Lower leg skin (tissue), 4 donors: ENCODE results near the gene CGB7. TPM values are rescaled to one million over a fixed set of nuclear protein-coding genes. Genes with fewer than 3 reads are reported as not detected.

Experiments used
- DNase-seq, 2 donors: peaks; one replicate each; pipeline ENCODE4 v3.0.0-alpha.2; 2019; ENCODE audit warnings: low spot score in 2 of 2
- H3K4me3 ChIP-seq: fragments of 200-600 bp; sonication (generic); 2 replicates; pipeline ENCODE4 v1.5.1; 2017; ENCODE audit warnings: mild to moderate bottlenecking, low read depth; ENCODE audit not compliant: poor library complexity, severe bottlenecking
- CTCF ChIP-seq, 3 donors: fragments of 450-650 bp; IDR thresholded peaks; one replicate each; pipeline ENCODE4 v1.5.1; 2016; ENCODE audit warnings: antibody characterized with exemption in 3 of 3, mild to moderate bottlenecking in 3 of 3, moderate library complexity in 2 of 3
- POLR2A ChIP-seq, 2 donors: fragments of 450-650 bp; IDR thresholded peaks; one replicate each; pipeline ENCODE4 v1.6.1; 2016 to 2017; ENCODE audit warnings: antibody characterized with exemption in 2 of 2, mild to moderate bottlenecking in 1 of 2, moderate library complexity in 1 of 2
- WGBS, 2 donors: methylation state at CpG; one replicate each; pipeline ENCODE4 v1.1.5; 2018; 5-methylcytosine and 5-hydroxymethylcytosine counted together
- intact Hi-C: fragments of 100-400 bp; cut with DNase I; formaldehyde crosslinking; loops from one replicate; pipeline ENCODE4 v1.15.0; 2023; ENCODE audit warnings: low total_unique reads
- total RNA-seq, 4 donors: library from RNA; depleted of rRNA; stranded (reverse); fragments of >200 nt; gene quantifications; one replicate each; pipeline ENCODE4 v1.1.0, GENCODE V29; 2016

CGB7 gene
- total RNA-seq, 4 donors from 2014 or later, result 1.0 to 8.8 (median 2.2) TPM

- intact Hi-C loops, result no loop called here
- DNase-seq, result no peak
- TF ChIP-seq POLR2A (IDR thresholded peaks at IDR 0.05), result no peak
- no peak for TF ChIP-seq CTCF (IDR thresholded peaks at IDR 0.05)
- no peak overlapping the region for H3K4me3 ChIP-seq
- 88 to 92% methylated on average over 9 of the region's 9 CpGs for WGBS, 2 donors
Observed at GRCh38 chr19:49069026-49069425, 11.5 kb upstream of the CGB7 start.

GRCh38 chr19:49067554-49067953, 10.0 kb upstream of the CGB7 start:
- no peak overlapping the region for H3K4me3 ChIP-seq
- no peak for TF ChIP-seq CTCF (IDR thresholded peaks at IDR 0.05)
- TF ChIP-seq POLR2A (IDR thresholded peaks at IDR 0.05), result no peak
- DNase-seq, result no peak
- 43 to 62% methylated on average over 3 of the region's 3 CpGs for WGBS, 2 donors
- intact Hi-C loops, result no loop called here

GRCh38 chr19:49065905-49066512, 8.5 kb upstream of the CGB7 start:
- no peak overlapping the region for H3K4me3 ChIP-seq
- DNase-seq, result no peak
- no peak for TF ChIP-seq POLR2A (IDR thresholded peaks at IDR 0.05)
- no peak for TF ChIP-seq CTCF (IDR thresholded peaks at IDR 0.05)
- WGBS, 2 donors, result 54 to 56% methylated on average over 13 of the region's 13 CpGs
- intact Hi-C loops, result no loop called here

- TF ChIP-seq POLR2A (IDR thresholded peaks at IDR 0.05) (no peak), CTCF (IDR thresholded peaks at IDR 0.05) (no peak)
- DNase-seq, result peak in 1 of 2 donors; percentile 89
- 5 to 9% methylated on average over 17 to 35 of the region's 53 CpGs for WGBS, 2 donors
Observed at GRCh38 chr19:49064768-49065611, 7.4 kb upstream of the CGB7 start, which contains the start of gene NTF4. NTF4 (minus strand) TSS chr19:49064818; CDS start chr19:49061997, 2,821 bp downstream.

GRCh38 chr19:49064029-49064629, 6.6 kb upstream of the CGB7 start:
- TF ChIP-seq POLR2A (IDR thresholded peaks at IDR 0.05), result no peak
- no peak for TF ChIP-seq CTCF (IDR thresholded peaks at IDR 0.05)
- DNase-seq, result no peak
- WGBS, 2 donors, result 21 to 37% methylated on average over 8 to 10 of the region's 10 CpGs
- intact Hi-C loops, result no loop called here
- H3K4me3 ChIP-seq, result no peak overlapping the region

More at GRCh38 chr19:49064768-49065611, 7.4 kb upstream of the CGB7 start, which contains the start of gene NTF4:
- H3K4me3 ChIP-seq, result no peak within 1 kb of the TSS
- intact Hi-C loops, result no loop called here
